Uterus (tissue), 4 donors: ENCODE measurements around the gene ABCC8. TPM values are rescaled to one million over a fixed set of nuclear protein-coding genes. Genes with fewer than 3 reads are reported as not detected.

Experiments
- DNase-seq, 2 donors: peaks; one replicate each; pipeline ENCODE4 v3.0.0-alpha.2; 2019 to 2020
- H3K27ac ChIP-seq, 2 donors: fragments of 200-600 bp; sonication (generic); 1 replicate in 1 of 2; 2 replicates in 1 of 2; pipeline ENCODE4 v1.5.1; 2016 to 2018
- H3K27me3 ChIP-seq, 2 donors: fragments of 200-600 bp; sonication (generic); one replicate each; pipeline ENCODE4 v1.5.1; 2018 to 2019; ENCODE audit warnings: control low read depth in 1 of 2
- H3K36me3 ChIP-seq, 2 donors: fragments of 200-600 bp; sonication (generic); one replicate each; pipeline ENCODE4 v1.5.1; 2019; ENCODE audit warnings: control low read depth in 1 of 2
- H3K4me1 ChIP-seq, 2 donors: fragments of 200-600 bp; sonication (generic); one replicate each; pipeline ENCODE4 v1.5.1; 2018 to 2019; ENCODE audit warnings: control low read depth in 1 of 2
- H3K4me3 ChIP-seq, 2 donors: fragments of 200-600 bp; sonication (generic); 1 replicate in 1 of 2; 2 replicates in 1 of 2; pipeline ENCODE4 v1.5.1; 2018 to 2019; ENCODE audit warnings: mild to moderate bottlenecking in 1 of 2
- H3K9me3 ChIP-seq, 2 donors: fragments of 200-600 bp; sonication (generic); one replicate each; pipeline ENCODE4 v1.5.1; 2019; ENCODE audit warnings: control low read depth in 1 of 2
- CTCF ChIP-seq, 4 experiments: fragments of 200-600 bp in 2 of 4; fragments of 450-650 bp in 2 of 4; sonication (generic) in 2 of 4; IDR thresholded peaks; one replicate each; pipeline ENCODE4 v1.5.1; 2016 to 2019; ENCODE audit warnings: antibody characterized with exemption in 4 of 4, mild to moderate bottlenecking in 2 of 4, moderate library complexity in 1 of 4
- POLR2A ChIP-seq, 2 donors: fragments of 450-650 bp; IDR thresholded peaks; one replicate each; pipeline ENCODE4 v1.6.1; 2016; ENCODE audit warnings: antibody characterized with exemption in 2 of 2, mild to moderate bottlenecking in 1 of 2, moderate library complexity in 1 of 2
- intact Hi-C: fragments of 100-400 bp; cut with DNase I; formaldehyde crosslinking; loops from one replicate; pipeline ENCODE4 v1.15.1; 2023; ENCODE audit warnings: low total_unique reads
- total RNA-seq, 4 donors: library from RNA; depleted of rRNA in 3 of 4; stranded (reverse); fragments of >200 nt in 3 of 4; gene quantifications; one replicate each; pipeline versions ENCODE4 v1.1.0 to v1.2.4, GENCODE V29; 2014 to 2023
- donor health status: DM: yes; HTN: yes; CAD: no.

ABCC8 gene
- total RNA-seq, 4 donors from 2014 or later = under 0.01 to 5.5 (median 1.9) TPM; not detected in 1

- H3K4me1 ChIP-seq = no peaks in the 10 kb centered on the region
- no peak overlapping the region for H3K27ac ChIP-seq
- H3K36me3 ChIP-seq = no peaks in the 10 kb centered on the region
- intact Hi-C loops = no loop called here
- no peaks in the 10 kb centered on the region for H3K27me3 ChIP-seq
- no peaks in the 10 kb centered on the region for H3K9me3 ChIP-seq
- no peak overlapping the region for H3K4me3 ChIP-seq
- no peak for DNase-seq
- no peak for TF ChIP-seq POLR2A (IDR thresholded peaks at IDR 0.05)
- TF ChIP-seq CTCF (IDR thresholded peaks at IDR 0.05) = no peak
Measured at GRCh38 chr11:17490938-17491337, 14.3 kb upstream of the ABCC8 start.

- H3K4me3 ChIP-seq = no peak overlapping the region
- DNase-seq = no peak
- no peak overlapping the region for H3K27ac ChIP-seq
- H3K27me3 ChIP-seq = no peaks in the 10 kb centered on the region
- intact Hi-C loops = no loop called here
- H3K9me3 ChIP-seq = no peaks in the 10 kb centered on the region
- no peaks in the 10 kb centered on the region for H3K4me1 ChIP-seq
- no peak for TF ChIP-seq POLR2A (IDR thresholded peaks at IDR 0.05)
- no peak for TF ChIP-seq CTCF (IDR thresholded peaks at IDR 0.05)
- no peaks in the 10 kb centered on the region for H3K36me3 ChIP-seq
Measured at GRCh38 chr11:17490232-17490631, 13.6 kb upstream of the ABCC8 start.

GRCh38 chr11:17489751-17490150 is 13.1 kb upstream of the ABCC8 start:
- Histone ChIP-seq H3K4me3 (no peak overlapping the region), H3K27ac (no peak overlapping the region), H3K36me3 (no peaks in the 10 kb centered on the region), H3K9me3 (no peaks in the 10 kb centered on the region), H3K27me3 (no peaks in the 10 kb centered on the region), H3K4me1 (no peaks in the 10 kb centered on the region)
- intact Hi-C loops = no loop called here
- no peak for TF ChIP-seq POLR2A (IDR thresholded peaks at IDR 0.05)
- TF ChIP-seq CTCF (IDR thresholded peaks at IDR 0.05) = no peak
- no peak for DNase-seq

- no peaks in the 10 kb centered on the region for H3K4me1 ChIP-seq
- TF ChIP-seq CTCF (IDR thresholded peaks at IDR 0.05) (no peak), POLR2A (IDR thresholded peaks at IDR 0.05) (no peak)
- H3K4me3 ChIP-seq = no peak overlapping the region
- H3K27ac ChIP-seq = no peak overlapping the region
- DNase-seq = no peak
- no peaks in the 10 kb centered on the region for H3K27me3 ChIP-seq
- intact Hi-C loops = no loop called here
- H3K9me3 ChIP-seq = no peaks in the 10 kb centered on the region
- no peaks in the 10 kb centered on the region for H3K36me3 ChIP-seq
Measured at GRCh38 chr11:17488563-17488962, 11.9 kb upstream of the ABCC8 start.

- no peaks in the 10 kb centered on the region for H3K4me1 ChIP-seq
- no peak overlapping the region for H3K4me3 ChIP-seq
- H3K9me3 ChIP-seq = no peaks in the 10 kb centered on the region
- no peaks in the 10 kb centered on the region for H3K27me3 ChIP-seq
- TF ChIP-seq CTCF (IDR thresholded peaks at IDR 0.05) (no peak), POLR2A (IDR thresholded peaks at IDR 0.05) (no peak)
- intact Hi-C loops = no loop called here
- DNase-seq = no peak
- no peaks in the 10 kb centered on the region for H3K36me3 ChIP-seq
- no peak overlapping the region for H3K27ac ChIP-seq
Measured at GRCh38 chr11:17486646-17487045, 10.0 kb upstream of the ABCC8 start.
